GM12878 (cell line): ENCODE measurements around the gene CAPSL. TPM values are rescaled to one million over a fixed set of nuclear protein-coding genes. Genes with fewer than 3 reads are reported as not detected.

Source experiments
- ATAC-seq: fragments of 200-7000 bp; cut with Tn5 transposase; 3 replicates; pipeline ENCODE4 v1.9.1; 2020; ENCODE audit warnings: mild to moderate bottlenecking, moderate library complexity
- BruUV-seq: library from RNA; stranded (reverse); fragments of 400-500 nt; replicated peaks from 2 replicates; lab custom pipeline; 2021; lab: Mats Ljungman, UMichigan
- CTCF ChIA-PET: fragments of 300-600 bp; sonication (Branson Sonifier 250); formaldehyde crosslinking; extraction: SDS; loops from one replicate; lab custom pipeline; 2021; ENCODE audit warnings: inconsistent platforms; lab: Yijun Ruan, JAX
- POLR2A ChIA-PET: fragments of 350-600 bp; formaldehyde crosslinking; extraction: SDS; loops from one replicate; lab custom pipeline; 2021; ENCODE audit warnings: inconsistent platforms; lab: Charles Lee
- RAD21 ChIA-PET: fragments of 300-600 bp; sonication (Branson Sonifier 250); formaldehyde crosslinking; loops from one replicate; lab custom pipeline; 2023; ENCODE audit warnings: antibody characterized with exemption; ENCODE audit not compliant: unreplicated experiment; lab: Charles Lee
- SMC1A ChIA-PET: fragments of 300-600 bp; sonication (Branson Sonifier 250); formaldehyde crosslinking; loops from one replicate; lab custom pipeline; 2023; ENCODE audit not compliant: unreplicated experiment, uncharacterized antibody; lab: Charles Lee
- DNase-seq: peaks from one replicate; pipeline ENCODE4 v3.0.0-alpha.2; 2011; ENCODE audit warnings: low read depth, low spot score
- FAIRE-seq: peaks from 3 replicates; lab custom pipeline; 2011; peaks lifted over from hg19 to GRCh38; lab: Jason Lieb, UNC
- H2AFZ ChIP-seq: 2 replicates; pipeline ENCODE4 v1.6.0; 2011; ENCODE audit warnings: low read depth, low read length, control low read depth; ENCODE audit not compliant: control insufficient read depth
- H3K27ac ChIP-seq: 2 replicates; pipeline ENCODE4 v1.5.1; 2011; ENCODE audit warnings: control low read depth; ENCODE audit not compliant: control insufficient read depth, insufficient read depth
- H3K27me3 ChIP-seq, 2 experiments: replicated peaks in 1 of 2; 2 replicates each; pipeline versions ENCODE4 v1.6.0 to v1.6.1; 2011; ENCODE audit warnings: low read length in 1 of 2; ENCODE audit not compliant: control insufficient read depth in 2 of 2, insufficient read depth in 2 of 2
- H3K36me3 ChIP-seq, 2 experiments: 2 replicates each; pipeline ENCODE4 v1.5.1; 2011; ENCODE audit warnings: low read length in 1 of 2; ENCODE audit not compliant: control insufficient read depth in 2 of 2, insufficient read depth in 2 of 2
- H3K4me1 ChIP-seq: 2 replicates; pipeline ENCODE4 v1.6.1; 2011; ENCODE audit warnings: mild to moderate bottlenecking, low read length, moderate library complexity, mixed read lengths; ENCODE audit not compliant: control insufficient read depth, insufficient read depth
- H3K4me2 ChIP-seq: 2 replicates; pipeline ENCODE4 v1.6.0; 2011; ENCODE audit warnings: control low read depth; ENCODE audit not compliant: control insufficient read depth, insufficient read depth
- H3K4me3 ChIP-seq: fragments of 200-600 bp; sonication (generic); 2 replicates; pipeline ENCODE4 v1.5.1; 2016
- H3K79me2 ChIP-seq: 2 replicates; pipeline ENCODE4 v1.6.0; 2011; ENCODE audit warnings: low read length; ENCODE audit not compliant: control insufficient read depth, insufficient read depth
- H3K9ac ChIP-seq: 2 replicates; pipeline ENCODE4 v1.8.0; 2011; ENCODE audit warnings: low read length, control low read depth, mixed read lengths; ENCODE audit not compliant: control insufficient read depth, insufficient read depth
- H3K9me3 ChIP-seq: replicated peaks from 3 replicates; pipeline ENCODE4 v1.5.1; 2011; ENCODE audit warnings: mild to moderate bottlenecking, low read length; ENCODE audit not compliant: control insufficient read depth, insufficient read depth
- H4K20me1 ChIP-seq: 2 replicates; pipeline ENCODE4 v1.6.0; 2011; ENCODE audit not compliant: control insufficient read depth, insufficient read depth
- BCL11A ChIP-seq: IDR thresholded peaks from 2 replicates; pipeline ENCODE4 v1.6.1; 2011; ENCODE audit warnings: low read depth, low read length
- CREM ChIP-seq: IDR thresholded peaks from 2 replicates; pipeline ENCODE4 v1.6.1; 2014; ENCODE audit warnings: antibody characterized with exemption, low read depth
- CUX1 ChIP-seq: IDR thresholded peaks from 2 replicates; pipeline ENCODE4 v1.6.1; 2012; ENCODE audit warnings: improper control_type of control experiment, low read depth, low read length; ENCODE audit not compliant: insufficient replicate concordance
- GATAD2B ChIP-seq: fragments of 450-650 bp; conservative IDR thresholded peaks from 2 replicates; pipeline ENCODE4 v1.6.1; 2017; ENCODE audit warnings: low read depth, mild to moderate bottlenecking, moderate library complexity
- HDAC2 ChIP-seq: fragments of 200-600 bp; sonication (generic); IDR thresholded peaks from 2 replicates; pipeline ENCODE4 v1.6.1; 2017
- HSF1 ChIP-seq: fragments of 150-350 bp; IDR thresholded peaks from 2 replicates; pipeline ENCODE4 v1.6.1; 2014; ENCODE audit warnings: mild to moderate bottlenecking, low read depth, low read length
- POU2F2 ChIP-seq: IDR thresholded peaks from 3 replicates; pipeline ENCODE4 v1.6.1; 2011; ENCODE audit warnings: low read depth, mild to moderate bottlenecking, low read length, borderline replicate concordance
- RFX5 ChIP-seq: IDR thresholded peaks from 2 replicates; pipeline ENCODE4 v1.6.1; 2011; ENCODE audit warnings: low read depth, low read length, improper control_type of control experiment
- SUPT20H ChIP-seq: IDR thresholded peaks from 2 replicates; pipeline ENCODE4 v1.6.1; 2011; ENCODE audit warnings: low read depth, mild to moderate bottlenecking, low read length, moderate library complexity, borderline replicate concordance; ENCODE audit not compliant: control insufficient read depth
- TCF7 ChIP-seq: IDR thresholded peaks from 2 replicates; pipeline ENCODE4 v1.6.1; 2014; ENCODE audit warnings: antibody characterized with exemption, borderline replicate concordance
- ZNF274 ChIP-seq: IDR thresholded peaks from one replicate; pipeline ENCODE4 v1.8.0; 2011; ENCODE audit not compliant: insufficient read length, insufficient read depth
- ZNF687 ChIP-seq: fragments of 450-650 bp; IDR thresholded peaks from 2 replicates; pipeline ENCODE4 v1.6.1; 2017; ENCODE audit warnings: mild to moderate bottlenecking, moderate library complexity
- ZSCAN29 ChIP-seq: fragments of 450-650 bp; IDR thresholded peaks from 2 replicates; pipeline ENCODE4 v1.6.1; 2017; ENCODE audit warnings: mild to moderate bottlenecking, moderate library complexity
- WGBS: methylation state at CpG from one replicate; pipeline ENCODE4 v1.1.6; 2016; ENCODE audit warnings: low lambda C conversion rate; ENCODE audit not compliant: insufficient replicate concordance, insufficient coverage; ENCODE audit errors: missing lambda C conversion rate; 5-methylcytosine and 5-hydroxymethylcytosine counted together
- in situ Hi-C: fragments of 300-500 bp; cut with MboI; formaldehyde crosslinking; loops from 9 replicates; pipeline ENCODE4 v1.14.3; 2018; ENCODE audit warnings: mixed read lengths
- intact Hi-C: fragments of 100-400 bp; cut with micrococcal nuclease; formaldehyde crosslinking; loops from one replicate; pipeline ENCODE4 v1.14.2; 2022; ENCODE audit not compliant: unreplicated experiment
- polyA plus RNA-seq, 11 experiments: library from polyadenylated mRNA; depleted of rRNA in 4 of 11; unstranded in 6 of 11; stranded (reverse) in 5 of 11; fragments of >200 nt; fragmentation: Nextera tagmentation in 4 of 11; fragmentation: Illumina TruSeq in 1 of 11; extraction: Ambion mirVana in 4 of 11; extraction: Trizol in 1 of 11; gene quantifications; 1 replicate in 1 of 11; 2 replicates in 10 of 11; pipeline versions ENCODE4 v1.2.1 to v1.2.3, GENCODE V29; 2011 to 2016; ENCODE audit warnings: inconsistent platforms in 2 of 11, missing spikeins in 2 of 11, low read depth in 1 of 11
- total RNA-seq, 4 experiments: library from RNA; depleted of rRNA in 3 of 4; stranded (reverse); fragments of >200 nt in 3 of 4; fragmentation: Illumina TruSeq in 1 of 4; extraction: Trizol in 1 of 4; gene quantifications; 2 replicates each; pipeline versions ENCODE4 v1.2.1 to v1.2.3, GENCODE V29; 2013 to 2021

The CAPSL gene
- total and polyA plus RNA-seq, 10 of the 15 experiments (the other 5 are each of a cell fraction or from before 2014, with no cell fraction given) = 0.19 to 0.57 (median 0.20) TPM; not detected in 7

GRCh38 chr5:35974570-35974969 is 36.1 kb upstream of the CAPSL start (continued):
- TF ChIP-seq ZNF687 (no peak), RFX5 (no peak), HDAC2 (no peak), CREM (no peak), TCF7 (no peak), POU2F2 (no peak), SUPT20H (no peak), GATAD2B (no peak), HSF1 (no peak)

- Histone ChIP-seq H3K4me2 (no peak overlapping the region), H3K27ac (no peak overlapping the region), H3K4me3 (no peak overlapping the region), H3K36me3 (no peaks in the 10 kb centered on the region), H3K79me2 (no peaks in the 10 kb centered on the region), H4K20me1 (no peaks in the 10 kb centered on the region), H3K9me3 (no peaks in the 10 kb centered on the region), H2AFZ (no peak overlapping the region), H3K4me1 (no peaks in the 10 kb centered on the region), H3K27me3 (no peaks in the 10 kb centered on the region), H3K9ac (no peak overlapping the region)
- ChIA-PET RAD21 (no interaction called here), SMC1A (no interaction called here), CTCF (no interaction called here), POLR2A (no interaction called here)
- no TSS peak for BruUV-seq
- DNase-seq = no peak
- 33% methylated on average over 5 of the region's 5 CpGs for WGBS
- intact Hi-C loops (no loop called here), in situ Hi-C loops (no loop called here)
- ATAC-seq = no peak
- FAIRE-seq = no peak
- no peak for TF ChIP-seq ZSCAN29
- TF ChIP-seq CUX1 = no peak
- no peak for TF ChIP-seq ZNF274
- TF ChIP-seq BCL11A = no peak
These were observed 33.4 kb upstream of the CAPSL start for GRCh38 chr5:35971878-35972210.
